Tibial nerve (tissue), 4 donors: ENCODE measurements around the gene ASPG.

ENCODE experiments used
- CTCF ChIP-seq, 5 experiments: fragments of 200-600 bp in 3 of 5; fragments of 450-650 bp in 2 of 5; sonication (generic) in 3 of 5; IDR thresholded peaks; one replicate each; pipeline ENCODE4 v1.5.1; 2016 to 2019; ENCODE audit warnings: antibody characterized with exemption in 5 of 5, mild to moderate bottlenecking in 3 of 5, moderate library complexity in 2 of 5
- EP300 ChIP-seq, 2 donors: sonication (generic); formaldehyde crosslinking; IDR thresholded peaks; one replicate each; pipeline ENCODE4 v1.6.1; 2017; ENCODE audit warnings: antibody characterized with exemption in 2 of 2, mild to moderate bottlenecking in 1 of 2

- TF ChIP-seq CTCF (IDR thresholded peaks at IDR 0.05) (no peak), EP300 (IDR thresholded peaks at IDR 0.05) (no peak)
Observed at GRCh38 chr14:104112113-104112505, 26.6 kb downstream of the ASPG start.
